CD4-positive, alpha-beta T cell (primary cell): Measurements from ENCODE around the gene KCNJ6. TPM values are rescaled to one million over a fixed set of nuclear protein-coding genes. Genes with fewer than 3 reads are reported as not detected.

Experiments used
- ATAC-seq: fragments of 200-7000 bp; cut with Tn5 transposase; one replicate; pipeline ENCODE4 v1.10.0; 2022; ENCODE audit warnings: mild to moderate bottlenecking; ENCODE audit not compliant: poor library complexity
- CTCF ChIA-PET: fragments of 350-600 bp; sonication (Branson Sonifier 250); formaldehyde crosslinking; loops from one replicate; lab custom pipeline; 2021; ENCODE audit warnings: antibody characterized with exemption, inconsistent platforms; lab: Charles Lee
- POLR2A ChIA-PET: fragments of 350-600 bp; sonication (Branson Sonifier 250); formaldehyde crosslinking; loops from one replicate; lab custom pipeline; 2021; ENCODE audit warnings: antibody characterized with exemption, inconsistent platforms; lab: Charles Lee
- DNase-seq, 14 experiments: peaks; one replicate each; pipeline ENCODE4 v3.0.0-alpha.2; 2013 to 2020; ENCODE audit warnings: mixed read lengths in 2 of 14
- H3K27ac ChIP-seq, 2 donors: one replicate each; pipeline versions ENCODE4 v1.5.1 to v1.7.0; 2013; ENCODE audit warnings: low read length in 2 of 2, low read depth in 1 of 2, mild to moderate bottlenecking in 1 of 2
- H3K27me3 ChIP-seq, 2 experiments: 1 replicate in 1 of 2; 2 replicates in 1 of 2; pipeline versions ENCODE4 v1.6.1 to v1.7.0; 2013; ENCODE audit warnings: low read length in 2 of 2, control low read depth in 1 of 2, mild to moderate bottlenecking in 1 of 2, moderate library complexity in 1 of 2; ENCODE audit not compliant: insufficient read depth in 2 of 2, control insufficient read depth in 1 of 2
- H3K36me3 ChIP-seq: one replicate; pipeline ENCODE4 v1.6.1; 2013; ENCODE audit warnings: low read length, control low read depth; ENCODE audit not compliant: insufficient read depth
- H3K4me1 ChIP-seq: one replicate; pipeline ENCODE4 v1.6.1; 2013; ENCODE audit warnings: low read length, control low read depth; ENCODE audit not compliant: insufficient read depth
- H3K4me3 ChIP-seq: one replicate; pipeline ENCODE4 v1.5.1; 2013; ENCODE audit warnings: mild to moderate bottlenecking, low read length, moderate library complexity
- H3K9me3 ChIP-seq, 2 experiments: 1 replicate in 1 of 2; 2 replicates in 1 of 2; pipeline versions ENCODE4 v1.6.1 to v1.7.0; 2013; ENCODE audit warnings: low read length in 2 of 2, mild to moderate bottlenecking in 2 of 2, control low read depth in 1 of 2, moderate library complexity in 1 of 2; ENCODE audit not compliant: control insufficient read depth in 1 of 2, insufficient read depth in 1 of 2
- H3K27ac Mint-ChIP-seq: one replicate; pipeline ENCODE4 v1.8.0; 2020; ENCODE audit warnings: mixed read lengths
- H3K27me3 Mint-ChIP-seq: one replicate; pipeline ENCODE4 v1.8.0; 2021; ENCODE audit warnings: mixed read lengths
- H3K36me3 Mint-ChIP-seq: one replicate; pipeline ENCODE4 v1.8.0; 2021; ENCODE audit warnings: low read depth, mixed read lengths
- H3K4me1 Mint-ChIP-seq: one replicate; pipeline ENCODE4 v1.8.0; 2021; ENCODE audit warnings: low read depth, mixed read lengths
- H3K4me3 Mint-ChIP-seq: one replicate; pipeline ENCODE4 v1.8.0; 2020; ENCODE audit warnings: mild to moderate bottlenecking, mixed read lengths
- H3K9me3 Mint-ChIP-seq: one replicate; pipeline ENCODE4 v1.8.0; 2020; ENCODE audit warnings: mixed read lengths
- CTCF ChIP-seq: fragments of 200-600 bp; IDR thresholded peaks from one replicate; pipeline ENCODE4 v1.8.0; 2022; ENCODE audit warnings: antibody characterized with exemption, mild to moderate bottlenecking
- intact Hi-C, 2 experiments: fragments of 100-400 bp; cut with DNase I in 1 of 2; cut with micrococcal nuclease in 1 of 2; formaldehyde crosslinking; loops; one replicate each; pipeline versions ENCODE4 v1.15.1 to v1.9.0; 2023 to 2025; cut with DNase I, micrococcal nuclease
- total RNA-seq, 174 experiments: library from RNA in 2 of 174; stranded (reverse) in 2 of 174; gene quantifications; one replicate each; pipeline ENCODE4 v1.2.3 and lab custom pipeline; 2021 to 2026

The KCNJ6 gene
- total RNA-seq, 2 experiments from 2014 or later: not detected

GRCh38 chr21:37587635-37588177 is 328.6 kb downstream of the KCNJ6 start:
- Mint-ChIP-seq H3K9me3 (no peaks in the 10 kb centered on the region), H3K4me1 (no peaks in the 10 kb centered on the region), H3K27me3 (no peaks in the 10 kb centered on the region), H3K27ac (no peak overlapping the region), H3K4me3 (no peak overlapping the region), H3K36me3 (no peaks in the 10 kb centered on the region)
- Histone ChIP-seq H3K27me3 (no peaks in the 10 kb centered on the region), H3K4me3 (no peak overlapping the region), H3K4me1 (no peaks in the 10 kb centered on the region), H3K9me3 (no peaks in the 10 kb centered on the region), H3K36me3 (no peaks in the 10 kb centered on the region), H3K27ac (no peak overlapping the region)
- ATAC-seq: no peak
- DNase-seq: no peak
- ChIA-PET POLR2A (no interaction called here), CTCF (no interaction called here)
- TF ChIP-seq CTCF: no peak
- intact Hi-C loops: no loop called here

- intact Hi-C loops: no loop called here
- Mint-ChIP-seq H3K4me1 (no peaks in the 10 kb centered on the region), H3K27ac (no peak overlapping the region), H3K36me3 (no peaks in the 10 kb centered on the region), H3K27me3 (peaks cover 4% of the 10 kb centered on the region), H3K4me3 (no peak overlapping the region), H3K9me3 (no peaks in the 10 kb centered on the region)
- DNase-seq (no peak), ATAC-seq (no peak)
- no peaks in the 10 kb centered on the region for H3K36me3 ChIP-seq
- H3K4me3 ChIP-seq: no peak overlapping the region
- TF ChIP-seq CTCF: no peak
- H3K4me1 ChIP-seq: no peaks in the 10 kb centered on the region
- no peak overlapping the region for H3K27ac ChIP-seq
- H3K27me3 ChIP-seq: no peaks in the 10 kb centered on the region
- H3K9me3 ChIP-seq: no peaks in the 10 kb centered on the region
- ChIA-PET POLR2A (no interaction called here), CTCF (no interaction called here)
Observed at GRCh38 chr21:37587203-37587602, 329.1 kb downstream of the KCNJ6 start.

- Mint-ChIP-seq H3K9me3 (peaks cover 8% of the 10 kb centered on the region), H3K27me3 (peaks cover 9% of the 10 kb centered on the region), H3K4me1 (no peaks in the 10 kb centered on the region), H3K27ac (no peak overlapping the region), H3K36me3 (no peaks in the 10 kb centered on the region), H3K4me3 (no peak overlapping the region)
- no peak for TF ChIP-seq CTCF
- no peaks in the 10 kb centered on the region for H3K36me3 ChIP-seq
- H3K4me1 ChIP-seq: no peaks in the 10 kb centered on the region
- no peak overlapping the region for H3K27ac ChIP-seq
- no peak overlapping the region for H3K4me3 ChIP-seq
- no peak for ATAC-seq
- peaks cover 0 to 5% of the 10 kb centered on the region in 2 experiments for H3K27me3 ChIP-seq
- ChIA-PET CTCF (no interaction called here), POLR2A (no interaction called here)
- DNase-seq: peak in 3 of 14 experiments; percentile 1 to 25 (median 15)
- intact Hi-C loops: no loop called here
- peaks cover 5 to 17% of the 10 kb centered on the region in 2 experiments for H3K9me3 ChIP-seq
Observed at GRCh38 chr21:37582590-37582989, 333.7 kb downstream of the KCNJ6 start.
